ENCODE data around the gene PALLD. TPM values are rescaled to one million over a fixed set of nuclear protein-coding genes. Genes with fewer than 3 reads are reported as not detected.

Gene PALLD
- polyA plus RNA-seq, 3 donors, result 6.1 to 11.8 (median 9.9) TPM

DNA sequence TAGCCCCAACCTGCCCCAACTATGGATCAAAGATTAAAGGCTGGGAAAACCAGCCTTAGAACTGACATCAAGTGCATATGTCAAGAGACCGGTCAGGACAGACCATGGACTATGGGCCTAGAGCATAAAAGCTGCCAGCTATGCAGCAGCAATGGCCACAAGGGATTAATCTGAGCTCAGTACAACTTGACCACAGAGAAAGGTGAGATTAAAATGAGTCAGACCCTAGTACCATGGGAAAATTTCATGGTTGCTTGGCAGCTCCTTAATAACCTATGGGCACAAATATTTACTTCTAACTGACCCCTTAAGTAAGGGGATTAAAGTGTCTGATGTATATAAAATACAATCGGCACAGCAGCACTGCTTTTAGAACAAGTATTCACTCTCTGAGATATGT lies 458.8 kb downstream of the PALLD start:
- intact Hi-C loops (cut with micrococcal nuclease), result no loop called here
- Histone ChIP-seq H3K27ac (ENCODE audit: low read depth in 1 of 2, low read length in 2 of 2) (no peak overlapping the region), H4K20me1 (ENCODE audit: insufficient read depth, low read length) (no peaks in the 10 kb centered on the region), H3K4me1 (ENCODE audit: control insufficient read depth in 1 of 2, insufficient read depth in 2 of 2, low read length in 2 of 2) (no peaks in the 10 kb centered on the region), H3K9ac (ENCODE audit: insufficient read depth, low read length, poor library complexity, severe bottlenecking) (no peak overlapping the region), H3K9me3 (replicated peaks in 1 of 2; ENCODE audit: control insufficient read depth in 1 of 2, insufficient read depth in 1 of 2, low read length in 2 of 2) (peaks cover 0 to 11% of the 10 kb centered on the region in 2 donors), H3K36me3 (replicated peaks in 1 of 2; ENCODE audit: control insufficient read depth in 1 of 2, insufficient read depth in 2 of 2, low read length in 2 of 2) (no peaks in the 10 kb centered on the region), H3K4me3 (replicated peaks in 1 of 3; ENCODE audit: low read depth in 2 of 3, low read length in 3 of 3) (no peak overlapping the region), H2AFZ (ENCODE audit: insufficient read depth, low read depth, low read length, poor library complexity, severe bottlenecking) (no peak overlapping the region), H3K27me3 (ENCODE audit: control insufficient read depth in 2 of 2, insufficient read depth in 2 of 2, low read length in 2 of 2) (no peaks in the 10 kb centered on the region), H3K79me2 (ENCODE audit: insufficient read depth, low read length) (no peaks in the 10 kb centered on the region), H3K4me2 (replicated peaks; ENCODE audit: extremely low read depth, low read length, poor library complexity, severe bottlenecking) (no peak overlapping the region)
- TF ChIP-seq, protein P1, sequence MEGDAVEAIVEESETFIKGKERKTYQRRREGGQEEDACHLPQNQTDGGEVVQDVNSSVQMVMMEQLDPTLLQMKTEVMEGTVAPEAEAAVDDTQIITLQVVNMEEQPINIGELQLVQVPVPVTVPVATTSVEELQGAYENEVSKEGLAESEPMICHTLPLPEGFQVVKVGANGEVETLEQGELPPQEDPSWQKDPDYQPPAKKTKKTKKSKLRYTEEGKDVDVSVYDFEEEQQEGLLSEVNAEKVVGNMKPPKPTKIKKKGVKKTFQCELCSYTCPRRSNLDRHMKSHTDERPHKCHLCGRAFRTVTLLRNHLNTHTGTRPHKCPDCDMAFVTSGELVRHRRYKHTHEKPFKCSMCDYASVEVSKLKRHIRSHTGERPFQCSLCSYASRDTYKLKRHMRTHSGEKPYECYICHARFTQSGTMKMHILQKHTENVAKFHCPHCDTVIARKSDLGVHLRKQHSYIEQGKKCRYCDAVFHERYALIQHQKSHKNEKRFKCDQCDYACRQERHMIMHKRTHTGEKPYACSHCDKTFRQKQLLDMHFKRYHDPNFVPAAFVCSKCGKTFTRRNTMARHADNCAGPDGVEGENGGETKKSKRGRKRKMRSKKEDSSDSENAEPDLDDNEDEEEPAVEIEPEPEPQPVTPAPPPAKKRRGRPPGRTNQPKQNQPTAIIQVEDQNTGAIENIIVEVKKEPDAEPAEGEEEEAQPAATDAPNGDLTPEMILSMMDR (IDR thresholded peaks at IDR 0.05), result no peak
- H3K27me3 Mint-ChIP-seq (ENCODE audit: low read depth in 3 of 3), result peaks cover 0 to 1% (median 0%) of the 10 kb centered on the region in 3 donors
- no peak for DNase-seq
- no peak overlapping the region for H3K27ac Mint-ChIP-seq
- WGBS (ENCODE audit: insufficient coverage), result 100% methylated on average over 1 of the region's 2 CpGs
- peaks cover 8 to 26% (median 15%) of the 10 kb centered on the region in 7 donors for H3K9me3 Mint-ChIP-seq
- no peak overlapping the region for H3K4me3 Mint-ChIP-seq
- no peaks in the 10 kb centered on the region for H3K4me1 Mint-ChIP-seq
- H3K36me3 Mint-ChIP-seq, result peaks cover 4 to 10% of the 10 kb centered on the region in 2 donors

DNA sequence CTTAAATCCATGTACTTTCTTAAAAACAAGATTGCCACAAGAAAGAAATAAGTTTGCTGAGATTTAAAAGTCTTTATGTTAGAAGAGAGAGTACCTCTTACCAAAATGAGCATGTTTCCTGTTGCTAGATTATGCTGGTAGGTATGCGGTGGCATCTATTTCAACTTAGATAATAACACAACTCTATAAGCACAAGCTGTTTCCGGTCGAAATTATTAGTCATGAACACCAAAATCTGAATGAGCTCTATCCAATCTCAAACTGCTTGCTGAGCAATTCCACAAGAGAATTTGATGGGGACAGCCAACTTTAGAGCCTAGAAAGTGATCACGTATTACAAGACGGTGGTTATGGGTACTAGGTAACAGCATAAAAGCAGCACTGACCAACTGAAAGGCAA lies 463.9 kb downstream of the PALLD start:
- TF ChIP-seq, protein P1 (IDR thresholded peaks at IDR 0.05), result no peak
- H2AFZ ChIP-seq (ENCODE audit: insufficient read depth, low read depth, low read length, poor library complexity, severe bottlenecking), result no peak overlapping the region
- intact Hi-C loops (cut with micrococcal nuclease), result no loop called here
- H3K9ac ChIP-seq (ENCODE audit: insufficient read depth, low read length, poor library complexity, severe bottlenecking), result no peak overlapping the region
- H3K27ac Mint-ChIP-seq, result no peak overlapping the region
- H3K36me3 ChIP-seq (replicated peaks in 1 of 2; ENCODE audit: control insufficient read depth in 1 of 2, insufficient read depth in 2 of 2, low read length in 2 of 2), result no peaks in the 10 kb centered on the region
- 100% methylated on average over 2 of the region's 5 CpGs for whole genome bisulfite sequencing (ENCODE audit: insufficient coverage)
- H3K4me3 Mint-ChIP-seq, result no peak overlapping the region
- no peaks in the 10 kb centered on the region for H3K4me1 ChIP-seq (ENCODE audit: control insufficient read depth in 1 of 2, insufficient read depth in 2 of 2, low read length in 2 of 2)
- H3K9me3 ChIP-seq (replicated peaks in 1 of 2; ENCODE audit: control insufficient read depth in 1 of 2, insufficient read depth in 1 of 2, low read length in 2 of 2), result no peaks in the 10 kb centered on the region
- no peak overlapping the region for H3K27ac ChIP-seq (ENCODE audit: low read depth in 1 of 2, low read length in 2 of 2)
- no peaks in the 10 kb centered on the region for H4K20me1 ChIP-seq (ENCODE audit: insufficient read depth, low read length)
- no peaks in the 10 kb centered on the region for H3K4me1 Mint-ChIP-seq
- peaks cover 5 to 12% (median 8%) of the 10 kb centered on the region in 7 donors for H3K9me3 Mint-ChIP-seq
- no peaks in the 10 kb centered on the region for H3K27me3 ChIP-seq (ENCODE audit: control insufficient read depth in 2 of 2, insufficient read depth in 2 of 2, low read length in 2 of 2)
- H3K4me3 ChIP-seq (replicated peaks in 1 of 3; ENCODE audit: low read depth in 2 of 3, low read length in 3 of 3), result no peak overlapping the region
- H3K4me2 ChIP-seq (replicated peaks; ENCODE audit: extremely low read depth, low read length, poor library complexity, severe bottlenecking), result no peak overlapping the region
- H3K79me2 ChIP-seq (ENCODE audit: insufficient read depth, low read length), result no peaks in the 10 kb centered on the region
- H3K36me3 Mint-ChIP-seq, result peaks cover 0 to 4% of the 10 kb centered on the region in 2 donors
- DNase-seq, result no peak
- peaks cover 0 to 2% (median 0%) of the 10 kb centered on the region in 3 donors for H3K27me3 Mint-ChIP-seq (ENCODE audit: low read depth in 3 of 3)

Measured in CD14-positive monocyte (primary cell).